Neural cell (in vitro differentiated cells): ENCODE data around the gene RPLP2.

ENCODE experiments used
- CTCF ChIP-seq: fragments of 450-650 bp; IDR thresholded peaks from 2 replicates; pipeline ENCODE4 v1.5.1; 2014; ENCODE audit warnings: antibody characterized with exemption, mild to moderate bottlenecking, moderate library complexity; ENCODE audit not compliant: poor library complexity, severe bottlenecking
- EP300 ChIP-seq: fragments of 450-650 bp; conservative IDR thresholded peaks from 2 replicates; pipeline ENCODE4 v1.6.1; 2014; ENCODE audit warnings: antibody characterized with exemption, mild to moderate bottlenecking, moderate library complexity; ENCODE audit not compliant: poor library complexity, severe bottlenecking
- EZH2 ChIP-seq: fragments of 200-600, 300-800 bp; shearing (Covaris generic), sonication (generic); IDR thresholded peaks from 2 replicates; pipeline ENCODE4 v1.6.1; 2014; ENCODE audit warnings: antibody characterized with exemption, low read length, borderline replicate concordance, mild to moderate bottlenecking; ENCODE audit not compliant: insufficient read depth, poor library complexity, severe bottlenecking
- MXI1 ChIP-seq: fragments of 450-650 bp; conservative IDR thresholded peaks from 2 replicates; pipeline ENCODE4 v1.6.1; 2014; ENCODE audit warnings: antibody characterized with exemption, mild to moderate bottlenecking; ENCODE audit not compliant: poor library complexity, severe bottlenecking
- POLR2AphosphoS5 ChIP-seq: IDR thresholded peaks from 2 replicates; pipeline ENCODE4 v1.6.1; 2012
- RAD21 ChIP-seq: fragments of 450-650 bp; conservative IDR thresholded peaks from 2 replicates; pipeline ENCODE4 v1.6.1; 2014; ENCODE audit warnings: antibody characterized with exemption, mild to moderate bottlenecking, moderate library complexity
- SMC3 ChIP-seq: fragments of 450-650 bp; conservative IDR thresholded peaks from 2 replicates; pipeline ENCODE4 v1.6.1; 2014; ENCODE audit warnings: antibody characterized with exemption, mild to moderate bottlenecking, moderate library complexity; ENCODE audit not compliant: poor library complexity
- TAF1 ChIP-seq: IDR thresholded peaks from 2 replicates; pipeline ENCODE4 v1.6.1; 2012; ENCODE audit warnings: low read depth
- TF ChIP-seq, protein P1 (sequence below): IDR thresholded peaks from 2 replicates; pipeline ENCODE4 v1.6.1; 2012; ENCODE audit warnings: borderline replicate concordance

DNA sequence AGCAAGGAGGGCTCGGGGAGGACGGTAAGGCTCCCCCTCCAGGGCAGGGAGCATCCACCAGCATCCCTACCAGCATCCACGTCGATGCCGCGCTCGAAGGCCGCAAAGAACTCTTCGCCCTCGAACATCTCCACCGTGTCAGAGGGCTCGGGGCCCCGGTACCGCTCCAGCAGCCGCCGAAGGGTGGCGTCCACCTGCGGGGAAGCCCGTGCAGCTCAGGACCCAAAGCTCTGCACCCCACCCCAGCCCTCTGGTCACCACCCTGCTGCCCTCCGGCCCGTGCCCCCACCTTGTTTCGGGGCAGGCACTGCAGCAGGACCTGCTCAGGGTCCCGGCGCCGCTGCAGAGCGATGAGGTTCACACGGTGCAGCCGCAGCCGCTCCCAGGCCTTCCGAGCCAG, 9.3 kb upstream of the RPLP2 start:
- no peak for TF ChIP-seq CTCF
- TF ChIP-seq, protein P1, sequence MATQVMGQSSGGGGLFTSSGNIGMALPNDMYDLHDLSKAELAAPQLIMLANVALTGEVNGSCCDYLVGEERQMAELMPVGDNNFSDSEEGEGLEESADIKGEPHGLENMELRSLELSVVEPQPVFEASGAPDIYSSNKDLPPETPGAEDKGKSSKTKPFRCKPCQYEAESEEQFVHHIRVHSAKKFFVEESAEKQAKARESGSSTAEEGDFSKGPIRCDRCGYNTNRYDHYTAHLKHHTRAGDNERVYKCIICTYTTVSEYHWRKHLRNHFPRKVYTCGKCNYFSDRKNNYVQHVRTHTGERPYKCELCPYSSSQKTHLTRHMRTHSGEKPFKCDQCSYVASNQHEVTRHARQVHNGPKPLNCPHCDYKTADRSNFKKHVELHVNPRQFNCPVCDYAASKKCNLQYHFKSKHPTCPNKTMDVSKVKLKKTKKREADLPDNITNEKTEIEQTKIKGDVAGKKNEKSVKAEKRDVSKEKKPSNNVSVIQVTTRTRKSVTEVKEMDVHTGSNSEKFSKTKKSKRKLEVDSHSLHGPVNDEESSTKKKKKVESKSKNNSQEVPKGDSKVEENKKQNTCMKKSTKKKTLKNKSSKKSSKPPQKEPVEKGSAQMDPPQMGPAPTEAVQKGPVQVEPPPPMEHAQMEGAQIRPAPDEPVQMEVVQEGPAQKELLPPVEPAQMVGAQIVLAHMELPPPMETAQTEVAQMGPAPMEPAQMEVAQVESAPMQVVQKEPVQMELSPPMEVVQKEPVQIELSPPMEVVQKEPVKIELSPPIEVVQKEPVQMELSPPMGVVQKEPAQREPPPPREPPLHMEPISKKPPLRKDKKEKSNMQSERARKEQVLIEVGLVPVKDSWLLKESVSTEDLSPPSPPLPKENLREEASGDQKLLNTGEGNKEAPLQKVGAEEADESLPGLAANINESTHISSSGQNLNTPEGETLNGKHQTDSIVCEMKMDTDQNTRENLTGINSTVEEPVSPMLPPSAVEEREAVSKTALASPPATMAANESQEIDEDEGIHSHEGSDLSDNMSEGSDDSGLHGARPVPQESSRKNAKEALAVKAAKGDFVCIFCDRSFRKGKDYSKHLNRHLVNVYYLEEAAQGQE, result no peak
- no peak for TF ChIP-seq RAD21
- no peak for TF ChIP-seq POLR2AphosphoS5
- TF ChIP-seq TAF1, result no peak
- TF ChIP-seq SMC3, result no peak
- no peak for TF ChIP-seq MXI1
- TF ChIP-seq EZH2, result no peak
- TF ChIP-seq EP300, result no peak
